SK-N-SH treated with all-trans-retinoic acid at 6 μM for 48 hours (cell line): ENCODE results near the gene PPP2R2C.

Source experiments
- ATAC-seq: fragments of 200-7000 bp; cut with Tn5 transposase; 3 replicates; pipeline ENCODE4 v1.9.1; 2020; ENCODE audit warnings: mild to moderate bottlenecking, moderate library complexity
- ARNTL ChIP-seq: fragments of 450-650 bp; formaldehyde crosslinking; IDR thresholded peaks from 2 replicates; pipeline ENCODE4 v1.5.0; 2020; ENCODE audit warnings: low read depth, mild to moderate bottlenecking, moderate library complexity, borderline replicate concordance
- BACH2 ChIP-seq: fragments of 250-450 bp; sonication (Bioruptor Pico); IDR thresholded peaks from 2 replicates; pipeline ENCODE4 v1.9.0; 2021; ENCODE audit warnings: mild to moderate bottlenecking, borderline replicate concordance
- CREB5 ChIP-seq: fragments of 250-450 bp; sonication (Bioruptor Pico); IDR thresholded peaks from 2 replicates; pipeline ENCODE4 v1.5.1; 2020; ENCODE audit warnings: low read depth, mild to moderate bottlenecking, moderate library complexity
- CSDC2 ChIP-seq: fragments of 250-450 bp; sonication (Bioruptor Pico); IDR thresholded peaks from 2 replicates; pipeline ENCODE4 v1.5.0; 2020; ENCODE audit warnings: mild to moderate bottlenecking, moderate library complexity
- ESRRG ChIP-seq: fragments of 250-450 bp; sonication (Bioruptor Pico); IDR thresholded peaks from 2 replicates; pipeline ENCODE4 v1.6.1; 2021; ENCODE audit warnings: mild to moderate bottlenecking
- GLIS3 ChIP-seq: fragments of 250-450 bp; sonication (Bioruptor Pico); IDR thresholded peaks from 2 replicates; pipeline ENCODE4 v1.5.0; 2020; ENCODE audit warnings: mild to moderate bottlenecking, moderate library complexity
- ISL1 ChIP-seq: fragments of 250-450 bp; sonication (Bioruptor Pico); IDR thresholded peaks from 2 replicates; pipeline ENCODE4 v2.1.2; 2022; ENCODE audit warnings: mild to moderate bottlenecking, moderate library complexity
- OSR1 ChIP-seq: fragments of 250-450 bp; sonication (Bioruptor Pico); IDR thresholded peaks from 2 replicates; pipeline ENCODE4 v1.8.0; 2022; ENCODE audit warnings: moderate library complexity, mild to moderate bottlenecking, inconsistent platforms
- PATZ1 ChIP-seq: fragments of 250-450 bp; sonication (Bioruptor Pico); IDR thresholded peaks from 2 replicates; pipeline ENCODE4 v1.8.0; 2020; ENCODE audit warnings: mild to moderate bottlenecking, moderate library complexity, borderline replicate concordance
- POU6F1 ChIP-seq: fragments of 250-450 bp; sonication (Bioruptor Pico); IDR thresholded peaks from 2 replicates; pipeline ENCODE4 v1.8.0; 2021; ENCODE audit warnings: low read depth, mild to moderate bottlenecking, moderate library complexity, borderline replicate concordance
- PPARA ChIP-seq: fragments of 250-450 bp; sonication (Bioruptor Pico); IDR thresholded peaks from 2 replicates; pipeline ENCODE4 v1.5.0; 2020; ENCODE audit warnings: mild to moderate bottlenecking, borderline replicate concordance
- SNAI2 ChIP-seq: fragments of 250-450 bp; sonication (Bioruptor Pico); IDR thresholded peaks from 2 replicates; pipeline ENCODE4 v1.5.0; 2020; ENCODE audit warnings: mild to moderate bottlenecking, moderate library complexity
- TCF4 ChIP-seq: fragments of 250-450 bp; sonication (Bioruptor Pico); IDR thresholded peaks from 2 replicates; pipeline ENCODE4 v1.8.0; 2021; ENCODE audit warnings: mild to moderate bottlenecking, moderate library complexity, borderline replicate concordance
- TOX ChIP-seq: fragments of 250-450 bp; sonication (Bioruptor Pico); IDR thresholded peaks from 2 replicates; pipeline ENCODE4 v1.8.0; 2021; ENCODE audit warnings: mild to moderate bottlenecking, moderate library complexity, borderline replicate concordance
- TSHZ2 ChIP-seq: fragments of 250-450 bp; sonication (Bioruptor Pico); IDR thresholded peaks from 2 replicates; pipeline ENCODE4 v1.5.0; 2020; ENCODE audit warnings: mild to moderate bottlenecking, moderate library complexity
- ZC3H10 ChIP-seq: fragments of 250-450 bp; sonication (Bioruptor Pico); IDR thresholded peaks from 2 replicates; pipeline ENCODE4 v1.5.1; 2021; ENCODE audit warnings: mild to moderate bottlenecking, moderate library complexity
- ZFP3 ChIP-seq: fragments of 250-450 bp; sonication (Bioruptor Pico); IDR thresholded peaks from 2 replicates; pipeline ENCODE4 v1.5.0; 2020; ENCODE audit warnings: mild to moderate bottlenecking, moderate library complexity
- ZNF565 ChIP-seq: fragments of 450-650 bp; formaldehyde crosslinking; conservative IDR thresholded peaks from 2 replicates; pipeline ENCODE4 v1.5.0; 2020; ENCODE audit warnings: low read depth, mild to moderate bottlenecking, moderate library complexity
- ZNF8 ChIP-seq: fragments of 450-650 bp; formaldehyde crosslinking; IDR thresholded peaks from 2 replicates; pipeline ENCODE4 v1.5.0; 2020; ENCODE audit warnings: mild to moderate bottlenecking, moderate library complexity

The PPP2R2C gene

DNA sequence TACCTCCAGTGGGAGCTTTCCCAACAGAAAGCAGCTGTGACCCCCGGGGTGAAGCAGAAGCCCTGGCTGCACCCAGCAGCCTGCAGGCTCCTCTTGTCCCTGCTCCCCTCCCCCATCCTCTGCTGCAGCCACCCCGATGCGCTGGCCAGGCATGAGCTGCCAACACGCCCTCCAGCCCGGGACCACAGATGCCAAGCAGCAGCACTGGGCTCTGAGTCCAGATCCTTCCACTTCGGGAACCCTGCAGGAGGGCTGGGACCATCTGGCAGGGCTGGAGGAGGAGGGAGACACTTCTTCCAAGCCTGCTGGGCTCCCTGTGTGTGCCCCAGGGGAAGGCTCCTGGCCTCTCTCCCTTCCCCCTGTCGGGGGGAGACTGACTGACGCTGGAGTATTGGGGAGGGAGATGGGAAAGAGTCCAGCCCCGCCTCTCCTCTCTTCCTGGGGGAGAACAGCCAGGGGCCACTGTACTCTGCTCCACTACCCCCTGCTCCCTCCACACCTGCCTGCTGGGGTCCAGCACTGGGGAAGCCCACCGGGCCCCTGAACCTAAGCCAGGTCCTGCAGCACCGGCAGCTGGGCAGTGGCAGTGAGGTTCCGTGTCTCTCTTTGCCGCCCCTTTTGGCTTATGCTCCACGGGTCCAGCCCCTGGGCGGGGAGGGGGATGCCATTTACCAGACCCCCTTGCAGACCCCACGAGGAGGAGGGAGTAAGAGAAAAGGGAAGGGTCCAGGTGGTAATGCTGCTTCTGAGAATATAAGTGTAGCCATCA, 55.7 kb downstream of the PPP2R2C start (continued):
- TF ChIP-seq ZFP3 (no peak), ZNF565 (CRISPR knock-in tag) (no peak)

DNA sequence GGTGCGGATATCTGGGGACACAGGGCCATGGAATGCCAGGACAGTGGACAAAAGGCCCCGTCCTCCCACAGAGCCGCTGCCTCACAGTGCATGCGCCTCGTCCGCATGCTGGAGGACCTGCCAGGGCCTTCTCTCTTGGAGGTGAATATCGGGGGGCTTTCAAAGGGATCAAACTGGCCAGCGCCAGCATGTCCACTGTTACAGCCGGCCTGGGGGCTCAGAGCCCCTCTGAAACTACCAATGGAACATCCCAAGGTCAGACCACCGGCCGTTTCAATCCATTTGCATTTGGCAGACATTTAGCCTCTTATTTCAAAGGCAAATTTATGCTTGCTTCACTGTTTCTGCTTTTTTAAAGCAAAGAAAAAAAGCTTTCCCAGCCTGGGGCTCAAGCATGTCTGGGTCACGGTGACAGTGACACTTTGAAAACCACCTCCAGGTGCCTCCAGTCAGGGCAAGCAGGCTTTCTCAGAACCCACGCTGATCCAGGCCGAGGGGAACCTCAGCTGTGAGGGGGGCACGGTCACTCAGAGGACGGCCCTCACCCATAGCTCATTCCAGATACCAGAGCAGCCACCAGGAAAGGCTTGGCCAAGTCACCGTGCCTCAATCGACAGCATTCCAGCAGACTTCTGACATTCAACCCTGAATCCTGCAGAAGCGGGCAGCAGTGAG, 57.2 kb downstream of the PPP2R2C start:
- no peak for TF ChIP-seq PPARA (CRISPR knock-in tag)
- TF ChIP-seq, all 23 proteins: peak for 0
- ATAC-seq, result no peak

GRCh38 chr4:6414578-6414977, 57.8 kb downstream of the PPP2R2C start:
- ATAC-seq, result no peak
- TF ChIP-seq TSHZ2 (CRISPR knock-in tag), result no peak
- no peak for TF ChIP-seq ISL1 (CRISPR knock-in tag)
- TF ChIP-seq TCF4 (CRISPR knock-in tag), result no peak
- TF ChIP-seq, all 23 proteins: peak for 0

DNA sequence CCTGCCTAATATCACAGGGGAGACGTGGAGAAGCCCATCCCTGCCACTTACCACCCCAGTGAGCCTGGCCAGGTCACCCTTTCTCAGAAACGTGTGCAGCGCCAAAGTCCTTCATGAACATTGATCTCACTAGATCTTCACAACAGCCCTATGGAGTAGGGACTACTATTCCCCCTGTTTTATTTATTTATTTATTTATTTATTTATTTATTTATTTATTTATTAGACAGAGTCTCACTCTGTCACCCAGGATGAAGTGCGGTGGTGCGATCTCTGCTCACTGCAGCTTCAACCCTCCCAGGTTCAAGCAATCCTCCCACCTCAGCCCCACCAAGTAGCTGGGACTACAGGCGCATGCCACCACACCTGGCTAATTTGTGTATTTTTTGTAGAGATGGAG, 61.8 kb downstream of the PPP2R2C start:
- TF ChIP-seq ZC3H10, result no peak
- no peak for TF ChIP-seq ARNTL
- TF ChIP-seq ESRRG (CRISPR knock-in tag), result no peak
- TF ChIP-seq PATZ1, result no peak
- TF ChIP-seq ZNF565 (CRISPR knock-in tag), result no peak
- TF ChIP-seq ZNF8 (CRISPR knock-in tag), result no peak
- no peak for TF ChIP-seq CREB5 (CRISPR knock-in tag)
- TF ChIP-seq GLIS3, result no peak
- no peak for TF ChIP-seq PPARA (CRISPR knock-in tag)
- no peak for TF ChIP-seq SNAI2
- no peak for TF ChIP-seq POU6F1
- no peak for TF ChIP-seq CSDC2 (CRISPR knock-in tag)
- no peak for TF ChIP-seq BACH2 (CRISPR knock-in tag)
- TF ChIP-seq TSHZ2 (CRISPR knock-in tag), result no peak
- TF ChIP-seq OSR1 (CRISPR knock-in tag), result no peak
- no peak for TF ChIP-seq TOX (CRISPR knock-in tag)
- TF ChIP-seq ZFP3, result no peak
- no peak for TF ChIP-seq ISL1 (CRISPR knock-in tag)
- ATAC-seq, result no peak
